SKM-1 (cell line): ENCODE data around the gene ENTPD5.
A peak's percentile ranks its signal among the peaks of the same experiment; 100 is the strongest.

Experiments used
- DNase-seq: peaks from one replicate; lab custom pipeline; 2025; ENCODE audit not compliant: unreplicated experiment; lab: John Stamatoyannopoulos, UW

The ENTPD5 gene, protein sequence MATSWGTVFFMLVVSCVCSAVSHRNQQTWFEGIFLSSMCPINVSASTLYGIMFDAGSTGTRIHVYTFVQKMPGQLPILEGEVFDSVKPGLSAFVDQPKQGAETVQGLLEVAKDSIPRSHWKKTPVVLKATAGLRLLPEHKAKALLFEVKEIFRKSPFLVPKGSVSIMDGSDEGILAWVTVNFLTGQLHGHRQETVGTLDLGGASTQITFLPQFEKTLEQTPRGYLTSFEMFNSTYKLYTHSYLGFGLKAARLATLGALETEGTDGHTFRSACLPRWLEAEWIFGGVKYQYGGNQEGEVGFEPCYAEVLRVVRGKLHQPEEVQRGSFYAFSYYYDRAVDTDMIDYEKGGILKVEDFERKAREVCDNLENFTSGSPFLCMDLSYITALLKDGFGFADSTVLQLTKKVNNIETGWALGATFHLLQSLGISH

GRCh38 chr14:74018586-74019407 lies at the start of gene ENTPD5, which contains the start of gene BBOF1:
ENTPD5 (minus strand) TSS chr14:74019288; CDS start chr14:73988102, 31,186 bp downstream.
BBOF1 (plus strand) TSS chr14:74019349; CDS start chr14:74019479, 130 bp downstream.
- peak; percentile 16 for DNase-seq

DNA sequence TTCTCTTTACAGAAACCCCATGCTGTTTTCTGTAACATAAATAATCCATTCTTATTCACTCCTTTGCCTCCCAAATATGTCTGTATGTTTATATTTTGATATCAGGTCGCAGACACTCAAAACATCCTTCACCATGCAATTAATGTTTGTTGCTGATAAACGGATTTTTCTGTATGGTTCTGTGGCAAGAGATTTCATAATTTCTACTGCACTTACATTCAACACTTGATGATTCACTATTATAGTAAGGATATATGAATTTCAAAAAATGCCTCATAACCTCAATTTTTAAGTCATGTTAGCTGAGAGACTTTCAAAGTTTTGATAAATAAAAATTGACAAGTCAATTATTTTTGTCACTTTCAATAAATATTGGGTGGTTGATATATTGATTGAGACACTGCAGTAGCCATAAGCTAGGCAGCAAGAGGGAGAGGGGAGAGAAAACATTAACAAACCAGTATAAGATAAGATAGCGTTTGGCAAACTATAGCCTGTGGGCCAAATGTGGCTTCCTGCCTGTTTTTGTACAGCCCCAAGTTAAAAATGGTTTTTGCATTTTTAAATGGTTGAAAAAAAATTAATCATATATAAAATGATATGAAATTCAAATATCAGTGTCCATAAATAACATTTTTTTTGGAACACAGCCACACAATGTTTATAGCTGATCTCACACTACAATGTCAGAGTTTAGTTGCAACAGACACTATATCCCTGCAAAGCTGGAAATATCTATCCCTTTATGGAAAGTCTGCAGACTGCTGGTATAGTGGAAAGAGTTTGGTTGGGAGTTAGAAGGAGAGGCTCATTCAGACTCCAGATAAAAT lies 46.9 kb upstream of the ENTPD5 start:
- no peak for DNase-seq

DNA sequence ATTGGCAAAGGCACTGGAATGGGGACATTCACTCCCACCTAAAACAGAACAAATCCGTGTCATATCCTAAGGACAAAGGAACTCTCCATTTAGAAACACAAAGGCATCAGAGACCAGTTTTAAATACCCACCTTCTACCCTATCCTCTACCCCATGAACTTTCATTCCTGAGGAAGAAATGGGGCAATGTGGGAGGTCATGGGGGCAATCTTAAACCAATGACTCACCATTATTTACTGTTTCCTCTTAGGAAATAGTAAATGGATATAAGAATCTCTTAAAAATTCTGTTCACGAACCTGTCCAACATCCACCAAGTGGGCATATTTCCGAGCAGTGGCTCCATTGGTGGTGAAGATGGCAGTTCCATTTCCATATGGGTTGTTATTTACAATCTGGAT lies 45.8 kb upstream of the ENTPD5 start:
- DNase-seq: no peak

DNA sequence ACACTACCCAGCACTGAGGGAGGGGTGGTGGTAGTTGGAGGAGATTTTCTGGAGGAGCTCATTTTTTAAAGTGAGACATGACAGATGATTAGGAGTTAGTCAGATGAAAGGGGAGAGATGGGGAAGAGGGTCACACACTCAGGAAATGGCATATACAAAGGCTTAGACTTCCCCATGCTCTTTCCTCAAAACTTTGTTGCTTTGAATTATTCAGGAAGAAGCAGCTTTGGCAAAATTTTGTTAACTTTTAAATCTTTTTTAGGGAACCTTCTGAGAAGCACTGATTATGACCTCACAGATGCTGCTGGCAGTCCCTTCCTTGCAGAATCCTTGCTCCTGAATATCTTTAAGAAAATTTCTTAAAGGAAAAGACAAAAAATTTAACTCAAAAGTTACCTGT lies 45.3 kb upstream of the ENTPD5 start:
- DNase-seq: no peak

DNA sequence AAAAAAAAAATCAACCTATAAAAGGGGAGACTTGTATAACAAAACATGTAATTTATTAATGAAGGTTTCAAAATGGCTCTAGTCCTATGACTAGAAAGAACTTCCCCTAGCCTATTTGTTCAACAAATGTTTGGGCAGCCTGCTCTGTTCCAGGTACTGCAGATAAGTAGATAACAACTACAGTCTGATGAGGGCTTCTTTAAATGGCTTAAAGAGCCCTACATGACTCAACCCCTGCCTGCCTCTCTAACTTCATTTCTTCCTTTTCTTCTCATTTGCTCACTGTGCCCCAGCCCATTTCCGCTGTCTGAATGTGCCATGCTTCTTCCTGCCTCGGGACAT lies 43.7 kb upstream of the ENTPD5 start:
- DNase-seq: no peak

DNA sequence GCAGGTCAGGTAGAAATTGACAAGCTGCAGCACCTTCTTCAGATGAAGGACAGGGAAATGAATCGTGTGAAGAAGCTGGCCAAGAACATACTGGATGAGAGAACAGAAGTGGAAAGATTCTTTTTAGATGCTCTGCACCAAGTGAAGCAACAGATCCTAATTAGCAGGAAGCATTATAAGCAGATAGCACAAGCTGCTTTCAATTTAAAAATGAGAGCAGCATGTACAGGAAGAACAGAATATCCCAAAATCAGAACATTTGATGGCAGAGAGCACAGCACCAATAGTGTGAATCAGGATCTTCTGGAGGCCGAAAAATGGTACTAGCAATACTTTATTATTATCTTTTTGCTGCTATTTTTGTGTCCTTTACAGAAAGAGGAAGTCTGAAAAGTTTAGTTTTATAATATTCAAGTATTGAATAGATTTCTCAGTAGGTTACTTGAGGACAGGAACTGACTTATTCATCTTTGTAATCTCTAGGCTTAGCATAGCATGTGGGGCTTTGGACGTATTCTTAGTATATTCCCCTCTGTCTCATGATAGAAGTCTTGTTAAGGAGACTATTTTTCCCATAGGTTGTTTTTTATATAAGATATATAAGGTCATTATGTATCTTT lies 30.9 kb upstream of the ENTPD5 start:
- DNase-seq: no peak

GRCh38 chr14:74048281-74048680 lies 29.2 kb upstream of the ENTPD5 start:
- no peak for DNase-seq

DNA sequence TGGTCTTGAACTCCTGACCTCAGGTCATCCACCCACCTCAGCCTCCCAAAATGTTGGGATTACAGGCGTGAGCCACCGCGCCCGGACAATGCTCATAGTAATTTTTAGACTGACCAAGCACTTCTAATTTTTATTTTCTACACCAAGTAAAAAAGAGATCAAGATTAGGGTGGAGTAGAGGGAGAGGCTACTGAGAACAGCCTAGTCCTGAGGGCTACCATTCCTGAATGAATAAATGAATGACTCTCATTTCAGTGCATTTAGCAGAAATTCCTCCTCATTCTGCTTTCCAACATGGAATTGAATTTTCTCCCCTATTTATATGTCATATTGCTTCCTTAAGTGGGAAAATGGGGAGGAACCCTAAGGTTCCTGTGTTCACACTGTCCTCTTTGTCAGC lies 26.4 kb upstream of the ENTPD5 start:
- no peak for DNase-seq

DNA sequence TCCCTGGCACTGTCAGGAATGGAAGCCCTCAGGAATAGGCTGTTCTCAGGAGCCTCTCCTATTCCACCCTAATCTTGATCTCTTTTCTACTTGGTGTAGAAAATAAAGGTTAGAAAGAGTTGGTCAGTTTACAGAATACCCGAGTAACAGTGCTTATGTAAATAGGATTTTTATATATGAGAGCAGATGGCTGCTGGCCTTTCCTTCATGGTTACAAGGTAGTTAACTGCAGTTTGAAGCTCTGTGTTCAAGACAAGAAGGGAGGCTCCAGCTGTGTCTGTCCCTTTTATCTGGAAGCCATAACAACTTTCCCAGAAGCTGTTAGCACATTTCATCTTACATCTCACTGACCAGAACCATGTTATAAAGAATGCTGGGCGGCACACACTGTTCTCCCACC lies 23.2 kb upstream of the ENTPD5 start:
- no peak for DNase-seq

- peak; percentile 4 for DNase-seq
These were observed 19.2 kb upstream of the ENTPD5 start for GRCh38 chr14:74038020-74038859.

GRCh38 chr14:74035556-74035955 lies 16.5 kb upstream of the ENTPD5 start:
- DNase-seq: no peak

- DNase-seq: no peak
These were observed 15.5 kb upstream of the ENTPD5 start for GRCh38 chr14:74034572-74034971.

GRCh38 chr14:74029136-74029535 lies 10.0 kb upstream of the ENTPD5 start:
- no peak for DNase-seq

GRCh38 chr14:74022346-74022745 lies 3.3 kb upstream of the ENTPD5 start:
- no peak for DNase-seq

DNA sequence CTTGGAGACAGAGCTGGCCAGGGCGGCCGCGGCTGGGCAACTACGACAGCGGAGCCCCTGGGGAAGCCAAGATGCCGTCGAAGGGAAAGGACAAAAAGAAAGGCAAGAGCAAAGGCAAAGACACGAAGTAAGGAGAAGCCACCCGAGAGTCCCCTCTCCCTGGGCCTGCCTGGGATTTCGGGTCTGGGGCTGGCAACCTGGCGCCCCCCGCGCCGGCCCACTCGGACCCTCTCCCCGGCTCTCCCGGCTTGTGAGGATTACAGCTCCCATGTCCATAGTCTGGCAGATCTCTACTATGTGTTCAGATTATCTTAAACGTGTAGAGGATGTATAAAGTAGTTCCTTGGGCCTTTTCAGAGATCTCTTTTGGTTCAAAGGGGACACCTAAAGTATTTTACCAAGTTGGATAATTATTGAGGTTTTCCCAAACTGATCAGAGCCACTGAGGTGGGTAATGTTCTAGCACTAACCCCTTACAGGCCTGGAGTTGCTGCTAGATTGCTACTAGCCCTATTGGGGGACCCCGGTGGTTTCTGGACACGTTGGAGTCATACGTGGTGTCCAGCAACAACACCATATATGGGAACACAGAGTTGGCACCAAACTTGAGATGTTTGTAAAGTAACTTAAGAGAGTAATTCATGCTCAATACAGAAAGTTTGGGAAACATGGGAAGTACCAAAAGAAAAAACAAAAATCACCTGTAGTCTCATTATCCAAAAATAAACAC lies 485 bp upstream of the ENTPD5 start:
- no peak for DNase-seq

DNA sequence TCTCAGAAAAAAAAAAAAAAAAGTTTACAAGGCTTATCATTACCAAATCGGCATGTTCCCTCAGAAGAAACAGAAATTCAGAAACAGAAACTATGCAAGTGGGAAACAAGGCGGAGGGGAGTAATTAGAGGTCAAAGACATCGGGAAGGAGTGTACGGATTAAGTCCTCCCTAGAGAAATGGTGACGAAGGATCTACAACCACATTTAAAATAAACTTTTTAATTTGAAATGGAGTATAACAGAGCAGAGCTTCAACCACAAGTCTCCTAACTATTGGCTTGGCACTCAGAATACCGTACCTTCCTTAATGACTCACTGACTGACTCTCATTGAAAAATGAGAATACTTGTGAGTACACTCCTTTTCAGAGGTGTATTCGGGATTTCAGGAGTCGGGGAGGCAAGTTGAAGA lies 908 bp downstream of the ENTPD5 start:
- DNase-seq: no peak

DNA sequence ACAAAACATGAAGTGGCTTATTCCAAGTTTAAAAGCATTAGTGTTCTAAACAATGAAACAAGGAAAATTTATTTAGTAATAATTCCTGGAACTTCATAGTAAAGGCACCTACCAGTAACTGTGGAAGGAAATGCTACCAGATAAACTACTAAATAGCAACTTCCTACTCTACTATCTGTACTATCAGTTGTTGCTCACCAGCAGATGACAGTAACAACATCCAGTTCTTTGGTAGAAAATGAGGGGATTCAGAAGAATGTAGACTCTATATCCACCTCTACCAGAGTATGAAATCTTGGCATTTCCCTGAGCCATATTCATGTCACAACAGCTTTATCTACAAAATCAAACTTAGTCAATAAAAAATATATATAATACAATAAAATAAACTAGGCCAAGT lies 3.1 kb downstream of the ENTPD5 start:
- no peak for DNase-seq

GRCh38 chr14:74015176-74015575 lies 3.9 kb downstream of the ENTPD5 start:
- DNase-seq: no peak

DNA sequence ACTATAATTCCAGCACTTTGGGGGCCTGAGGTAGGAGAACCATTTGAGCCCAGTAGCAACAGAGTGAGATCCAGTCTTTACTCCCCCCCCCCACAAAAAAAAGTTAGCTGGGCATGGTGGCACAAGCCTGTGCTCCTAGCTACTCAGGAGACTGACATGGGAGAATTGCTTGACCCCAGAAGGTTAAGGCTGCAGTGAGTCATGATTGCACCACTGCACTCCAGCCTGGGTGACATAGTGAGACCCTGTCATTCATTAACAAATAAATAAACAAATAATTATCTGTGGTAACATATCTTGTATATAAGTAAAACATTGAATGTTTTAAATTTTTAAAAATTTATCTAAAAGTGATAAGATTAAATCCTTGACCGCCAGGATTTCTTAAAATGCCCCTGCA lies 4.8 kb downstream of the ENTPD5 start:
- DNase-seq: no peak
